ENCODE data around the gene DOCK1.

Gene DOCK1

DNA sequence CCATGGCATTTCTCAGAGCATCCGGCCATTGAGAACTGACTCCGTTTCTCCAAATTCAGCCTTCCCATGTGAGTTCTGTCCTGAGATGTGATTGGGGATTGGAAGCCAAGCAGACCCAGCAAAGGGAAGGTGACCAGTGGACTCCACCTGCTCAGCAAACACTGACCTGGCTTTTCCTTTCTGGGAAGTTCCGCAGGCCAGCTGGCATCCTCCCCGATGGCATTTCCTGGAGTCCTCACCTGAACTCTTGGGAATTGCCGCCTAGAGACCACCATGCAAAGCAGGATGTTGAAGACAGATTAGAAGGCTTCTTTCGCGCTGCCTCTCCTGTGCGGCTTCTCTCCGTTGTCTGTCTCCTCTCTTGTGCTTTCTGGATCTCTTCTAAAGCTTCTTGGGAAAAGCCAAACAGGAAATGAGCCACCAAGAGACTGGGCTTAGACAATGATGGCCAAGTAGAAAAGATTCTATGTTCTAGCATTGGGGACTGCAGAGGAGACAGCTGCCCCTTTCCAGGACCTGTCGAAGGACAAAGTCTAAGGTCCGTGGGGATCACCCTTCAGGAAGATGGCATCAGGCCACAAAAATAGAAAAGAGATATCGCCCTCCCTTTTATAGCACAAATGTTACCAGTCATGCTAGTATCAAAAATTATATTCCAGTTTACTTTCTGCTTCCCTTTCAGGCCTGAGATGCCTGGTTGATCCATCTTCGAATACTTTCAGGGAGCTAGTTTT, 394.9 kb downstream of the DOCK1 start:
- Histone ChIP-seq H3K23ac (ENCODE audit: low read length) (no peak overlapping the region), H3K79me2 (ENCODE audit: control insufficient read depth, insufficient read depth, low read length, poor library complexity) (no peaks in the 10 kb centered on the region), H3K4me2 (ENCODE audit: low read length) (no peak overlapping the region), H3K27me3 (ENCODE audit: insufficient read depth, low read length) (no peaks in the 10 kb centered on the region), H3K36me3 (ENCODE audit: control insufficient read depth in 1 of 2, insufficient read depth in 2 of 2, low read length in 2 of 2) (no peaks in the 10 kb centered on the region), H3K4ac (ENCODE audit: low read depth, low read length) (no peak overlapping the region), H4K12ac (ENCODE audit: low read depth, low read length) (no peak overlapping the region), H2AK5ac (ENCODE audit: low read length) (no peak overlapping the region), H4K8ac (ENCODE audit: low read depth, low read length) (no peak overlapping the region), H3K14ac (ENCODE audit: low read length) (no peak overlapping the region), H3K18ac (ENCODE audit: low read length) (no peak overlapping the region), H3K9me3 (ENCODE audit: insufficient read depth, low read depth, low read length) (no peaks in the 10 kb centered on the region), H3K27ac (ENCODE audit: low read depth, low read length) (no peak overlapping the region), H2BK12ac (ENCODE audit: low read length) (no peak overlapping the region), H3K9ac (ENCODE audit: low read length) (no peak overlapping the region), H3K4me1 (ENCODE audit: control insufficient read depth in 1 of 2, insufficient read depth in 2 of 2, low read length in 2 of 2) (no peaks in the 10 kb centered on the region), H3K79me1 (ENCODE audit: low read length) (no peaks in the 10 kb centered on the region), H3K4me3 (ENCODE audit: low read depth, low read length) (no peak overlapping the region), H2BK120ac (ENCODE audit: insufficient read depth, low read length, poor library complexity) (no peak overlapping the region), H2AFZ (ENCODE audit: insufficient read depth, low read length, poor library complexity) (no peak overlapping the region), H4K91ac (ENCODE audit: low read depth, low read length) (no peak overlapping the region), H2BK5ac (ENCODE audit: low read depth, low read length, poor library complexity) (no peak overlapping the region)
- WGBS (ENCODE audit: extremely low coverage, insufficient coverage, insufficient read length), result no CpG with 5 or more reads among the region's 13 CpGs
- DNase-seq, result no peak

DNA sequence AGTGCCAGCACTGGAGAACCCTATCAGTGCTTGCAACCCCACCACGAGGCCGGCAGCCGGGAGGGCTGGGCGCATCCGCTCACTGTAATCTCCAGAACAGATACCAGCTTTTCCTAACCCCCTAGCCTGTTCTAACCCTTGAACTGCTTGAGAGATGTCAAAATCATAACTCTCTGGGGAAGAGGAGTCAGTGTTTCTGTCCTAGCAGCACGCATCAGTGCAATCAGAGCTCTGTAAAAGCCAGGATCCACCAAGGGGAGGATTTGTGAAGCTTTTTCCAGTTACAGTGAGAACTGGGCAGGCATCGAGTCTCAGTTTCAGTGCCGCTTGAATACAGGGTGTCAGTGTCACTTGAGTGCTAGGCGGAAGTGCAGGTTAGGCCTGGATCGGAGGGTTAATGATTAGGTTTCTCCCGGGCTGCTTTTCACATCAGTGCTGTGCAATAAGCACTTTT, 395.7 kb downstream of the DOCK1 start:
- Histone ChIP-seq H2AFZ (ENCODE audit: insufficient read depth, low read length, poor library complexity) (no peak overlapping the region), H3K27ac (ENCODE audit: low read depth, low read length) (no peak overlapping the region), H3K9me3 (ENCODE audit: insufficient read depth, low read depth, low read length) (no peaks in the 10 kb centered on the region), H3K4me3 (ENCODE audit: low read depth, low read length) (no peak overlapping the region), H3K14ac (ENCODE audit: low read length) (no peak overlapping the region), H3K79me2 (ENCODE audit: control insufficient read depth, insufficient read depth, low read length, poor library complexity) (no peaks in the 10 kb centered on the region), H2BK12ac (ENCODE audit: low read length) (no peak overlapping the region), H3K4me2 (ENCODE audit: low read length) (no peak overlapping the region), H3K36me3 (ENCODE audit: control insufficient read depth in 1 of 2, insufficient read depth in 2 of 2, low read length in 2 of 2) (peaks cover 0 to 2% of the 10 kb centered on the region in 2 experiments), H3K4me1 (ENCODE audit: control insufficient read depth in 1 of 2, insufficient read depth in 2 of 2, low read length in 2 of 2) (no peaks in the 10 kb centered on the region), H3K79me1 (ENCODE audit: low read length) (no peaks in the 10 kb centered on the region), H3K23ac (ENCODE audit: low read length) (no peak overlapping the region), H2AK5ac (ENCODE audit: low read length) (no peak overlapping the region), H3K9ac (ENCODE audit: low read length) (no peak overlapping the region), H2BK5ac (ENCODE audit: low read depth, low read length, poor library complexity) (no peak overlapping the region), H2BK120ac (ENCODE audit: insufficient read depth, low read length, poor library complexity) (no peak overlapping the region), H3K18ac (ENCODE audit: low read length) (no peak overlapping the region), H4K8ac (ENCODE audit: low read depth, low read length) (no peak overlapping the region), H3K27me3 (ENCODE audit: insufficient read depth, low read length) (no peaks in the 10 kb centered on the region), H4K12ac (ENCODE audit: low read depth, low read length) (no peak overlapping the region), H3K4ac (ENCODE audit: low read depth, low read length) (no peak overlapping the region), H4K91ac (ENCODE audit: low read depth, low read length) (no peak overlapping the region)
- DNase-seq, result no peak
- WGBS (ENCODE audit: extremely low coverage, insufficient coverage, insufficient read length), result no CpG with 5 or more reads among the region's 11 CpGs

DNA sequence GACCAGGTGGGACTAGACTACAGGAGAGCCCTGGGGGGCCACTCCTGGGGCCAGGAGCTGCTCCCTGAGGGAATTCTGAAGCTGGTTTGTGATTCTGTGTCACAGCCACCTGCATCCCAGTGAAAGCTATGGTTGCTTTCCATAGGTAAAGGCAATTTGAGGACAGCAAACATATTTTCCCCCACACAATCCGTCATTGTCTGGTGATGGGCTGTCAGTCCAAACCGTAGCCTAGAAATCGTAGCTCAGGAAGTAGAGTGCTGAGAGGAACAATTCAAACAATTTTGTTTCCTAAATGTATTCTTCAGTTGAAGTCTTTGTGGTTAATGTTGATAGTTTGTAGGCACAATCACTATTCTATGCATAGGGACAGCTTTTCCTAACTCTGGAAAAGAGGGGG, 397.1 kb downstream of the DOCK1 start:
- Histone ChIP-seq H3K27ac (ENCODE audit: low read depth, low read length) (no peak overlapping the region), H4K91ac (ENCODE audit: low read depth, low read length) (no peak overlapping the region), H4K8ac (ENCODE audit: low read depth, low read length) (no peak overlapping the region), H3K4me1 (ENCODE audit: control insufficient read depth in 1 of 2, insufficient read depth in 2 of 2, low read length in 2 of 2) (no peaks in the 10 kb centered on the region), H3K79me2 (ENCODE audit: control insufficient read depth, insufficient read depth, low read length, poor library complexity) (no peaks in the 10 kb centered on the region), H2AK5ac (ENCODE audit: low read length) (no peak overlapping the region), H3K18ac (ENCODE audit: low read length) (no peak overlapping the region), H3K9ac (ENCODE audit: low read length) (no peak overlapping the region), H2AFZ (ENCODE audit: insufficient read depth, low read length, poor library complexity) (no peak overlapping the region), H3K14ac (ENCODE audit: low read length) (no peak overlapping the region), H3K27me3 (ENCODE audit: insufficient read depth, low read length) (no peaks in the 10 kb centered on the region), H3K4me3 (ENCODE audit: low read depth, low read length) (no peak overlapping the region), H2BK5ac (ENCODE audit: low read depth, low read length, poor library complexity) (no peak overlapping the region), H3K23ac (ENCODE audit: low read length) (no peak overlapping the region), H2BK12ac (ENCODE audit: low read length) (no peak overlapping the region), H3K4me2 (ENCODE audit: low read length) (no peak overlapping the region), H4K12ac (ENCODE audit: low read depth, low read length) (no peak overlapping the region), H3K9me3 (ENCODE audit: insufficient read depth, low read depth, low read length) (no peaks in the 10 kb centered on the region), H2BK120ac (ENCODE audit: insufficient read depth, low read length, poor library complexity) (no peak overlapping the region), H3K4ac (ENCODE audit: low read depth, low read length) (no peak overlapping the region), H3K36me3 (ENCODE audit: control insufficient read depth in 1 of 2, insufficient read depth in 2 of 2, low read length in 2 of 2) (peaks cover 0 to 2% of the 10 kb centered on the region in 2 experiments), H3K79me1 (ENCODE audit: low read length) (no peaks in the 10 kb centered on the region)
- DNase-seq, result no peak
- WGBS (ENCODE audit: extremely low coverage, insufficient coverage, insufficient read length), result no CpG with 5 or more reads among the region's 3 CpGs

DNA sequence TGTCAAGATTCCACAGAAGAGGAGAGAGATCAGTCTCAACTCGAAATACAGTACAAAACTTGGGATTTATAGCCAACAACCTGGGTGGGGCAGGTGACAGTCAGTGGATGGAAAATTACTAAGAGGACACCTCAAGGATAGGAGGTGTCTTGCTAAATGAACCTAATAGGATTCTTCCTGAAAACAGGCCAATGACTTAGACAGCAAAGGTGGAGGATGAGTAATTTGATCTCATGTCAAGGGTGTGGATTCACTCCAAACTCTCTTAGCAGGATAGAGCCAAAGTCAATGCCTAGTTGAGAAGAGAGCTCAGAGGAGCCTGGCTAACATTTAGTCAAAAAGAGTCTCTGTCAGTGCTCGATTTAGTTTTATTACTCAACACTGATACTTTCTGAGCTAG, 397.9 kb downstream of the DOCK1 start:
- Histone ChIP-seq H3K27ac (ENCODE audit: low read depth, low read length) (no peak overlapping the region), H3K79me1 (ENCODE audit: low read length) (no peaks in the 10 kb centered on the region), H3K4me2 (ENCODE audit: low read length) (no peak overlapping the region), H2BK5ac (ENCODE audit: low read depth, low read length, poor library complexity) (no peak overlapping the region), H4K8ac (ENCODE audit: low read depth, low read length) (no peak overlapping the region), H2AFZ (ENCODE audit: insufficient read depth, low read length, poor library complexity) (no peak overlapping the region), H2AK5ac (ENCODE audit: low read length) (no peak overlapping the region), H3K36me3 (ENCODE audit: control insufficient read depth in 1 of 2, insufficient read depth in 2 of 2, low read length in 2 of 2) (peaks cover 0 to 2% of the 10 kb centered on the region in 2 experiments), H3K14ac (ENCODE audit: low read length) (no peak overlapping the region), H3K79me2 (ENCODE audit: control insufficient read depth, insufficient read depth, low read length, poor library complexity) (no peaks in the 10 kb centered on the region), H4K91ac (ENCODE audit: low read depth, low read length) (no peak overlapping the region), H3K18ac (ENCODE audit: low read length) (no peak overlapping the region), H3K4ac (ENCODE audit: low read depth, low read length) (no peak overlapping the region), H3K4me1 (ENCODE audit: control insufficient read depth in 1 of 2, insufficient read depth in 2 of 2, low read length in 2 of 2) (no peaks in the 10 kb centered on the region), H3K4me3 (ENCODE audit: low read depth, low read length) (no peak overlapping the region), H3K9me3 (ENCODE audit: insufficient read depth, low read depth, low read length) (peaks cover 2% of the 10 kb centered on the region), H3K23ac (ENCODE audit: low read length) (no peak overlapping the region), H3K9ac (ENCODE audit: low read length) (no peak overlapping the region), H3K27me3 (ENCODE audit: insufficient read depth, low read length) (no peaks in the 10 kb centered on the region), H2BK12ac (ENCODE audit: low read length) (no peak overlapping the region), H4K12ac (ENCODE audit: low read depth, low read length) (no peak overlapping the region), H2BK120ac (ENCODE audit: insufficient read depth, low read length, poor library complexity) (no peak overlapping the region)
- WGBS (ENCODE audit: extremely low coverage, insufficient coverage, insufficient read length), result no CpG with 5 or more reads among the region's 2 CpGs
- no peak for DNase-seq

Measured in trophoblast cell (in vitro differentiated cells and primary cell).